SK-N-MC (cell line): ENCODE results near the gene UNK.

Experiments used
- DNase-seq: peaks from one replicate; pipeline ENCODE4 v3.0.0-alpha.2; 2011; ENCODE audit warnings: low read depth, low spot score
- H3K27ac ChIP-seq: fragments of 200-600 bp; sonication (generic); 2 replicates; pipeline ENCODE4 v1.5.1; 2016; ENCODE audit warnings: mixed run types
- H3K36me3 ChIP-seq: fragments of 200-600 bp; sonication (generic); 2 replicates; pipeline ENCODE4 v1.6.1; 2017; ENCODE audit warnings: antibody characterized with exemption, low read length, mixed read lengths; ENCODE audit not compliant: insufficient read depth
- H3K4me3 ChIP-seq: fragments of 200-600 bp; sonication (generic); 2 replicates; pipeline ENCODE4 v1.5.1; 2016
- H3K9ac ChIP-seq: fragments of 200-600 bp; sonication (generic); 2 replicates; pipeline ENCODE4 v1.8.0; 2017; ENCODE audit warnings: mixed run types, mixed read lengths; ENCODE audit not compliant: insufficient read length
- H3K9me3 ChIP-seq: fragments of 200-600 bp; sonication (generic); 2 replicates; pipeline ENCODE4 v1.6.1; 2017; ENCODE audit warnings: low read depth, mild to moderate bottlenecking, antibody characterized with exemption, low read length, moderate library complexity, mixed read lengths
- EZH2 ChIP-seq: fragments of 200-600 bp; sonication (generic); IDR thresholded peaks from one replicate; pipeline ENCODE4 v1.6.1; 2017; ENCODE audit warnings: antibody characterized with exemption
- FOXP2 ChIP-seq: optimal IDR thresholded peaks from 2 replicates; pipeline ENCODE3; 2011; ENCODE audit warnings: mild to moderate bottlenecking, moderate library complexity; ENCODE audit not compliant: insufficient read depth; ENCODE audit errors: extremely low read length, control extremely low read depth
- POLR2AphosphoS5 ChIP-seq: IDR thresholded peaks from 2 replicates; pipeline ENCODE4 v1.6.1; 2012; ENCODE audit warnings: mild to moderate bottlenecking, low read depth, low read length, borderline replicate concordance

The UNK gene

DNA sequence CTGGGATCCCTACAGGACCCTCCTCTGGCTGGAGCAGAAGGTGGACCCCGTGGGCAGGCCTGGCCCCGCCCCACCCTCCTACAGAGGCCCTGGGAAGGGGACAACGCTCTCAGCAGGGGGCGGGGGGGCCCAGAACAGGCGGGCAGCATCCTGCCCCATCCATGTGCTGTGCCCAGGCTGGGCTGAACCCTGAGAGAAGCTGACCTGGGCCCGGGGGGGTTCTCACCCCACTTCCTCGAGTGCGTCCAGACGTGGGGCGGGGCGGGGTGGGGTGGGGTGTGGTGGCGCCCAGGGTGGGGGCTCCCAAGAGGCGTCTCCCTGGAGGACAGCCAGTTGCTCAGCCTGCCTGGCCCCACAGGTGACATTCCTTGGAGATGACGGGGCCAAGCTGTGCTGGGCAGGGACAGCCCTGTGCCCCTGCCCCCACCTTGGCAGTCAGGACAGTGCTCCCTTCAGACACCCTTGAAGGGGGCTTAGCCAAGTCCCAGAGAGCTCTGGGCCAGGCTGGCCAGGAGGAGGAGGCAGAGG, 60.0 kb downstream of the UNK start:
- no peak for DNase-seq
- H3K27ac ChIP-seq = no peak overlapping the region
- no peak overlapping the region for H3K9ac ChIP-seq
- H3K4me3 ChIP-seq = no peak overlapping the region
- no peaks in the 10 kb centered on the region for H3K9me3 ChIP-seq
- no peak for TF ChIP-seq EZH2
- TF ChIP-seq FOXP2 = no peak
- no peak for TF ChIP-seq POLR2AphosphoS5
- H3K36me3 ChIP-seq = peaks cover 13% of the 10 kb centered on the region

- Histone ChIP-seq H3K9ac (no peak overlapping the region), H3K9me3 (no peaks in the 10 kb centered on the region), H3K27ac (0 out of 2 replicates have a peak overlapping the region, but pooled peaks have one; percentile 2), H3K36me3 (peaks cover 13% of the 10 kb centered on the region), H3K4me3 (no peak overlapping the region)
- DNase-seq = no peak
- TF ChIP-seq POLR2AphosphoS5 = 0 out of 2 replicates have a peak, but pooled peaks have one; percentile 17
- TF ChIP-seq EZH2 = no peak
Observed at GRCh38 chr17:75845058-75845711, 60.6 kb downstream of the UNK start.

- no peak overlapping the region for H3K9ac ChIP-seq
- peak overlapping the region; percentile 2; the same call in 1 of the 2 replicates for H3K27ac ChIP-seq
- H3K9me3 ChIP-seq = no peaks in the 10 kb centered on the region
- H3K4me3 ChIP-seq = no peak overlapping the region
- H3K36me3 ChIP-seq = peaks cover 18% of the 10 kb centered on the region
- TF ChIP-seq EZH2 (no peak), POLR2AphosphoS5 (no peak), FOXP2 (no peak)
- DNase-seq = no peak
Observed at GRCh38 chr17:75845933-75846691, 61.5 kb downstream of the UNK start.

DNA sequence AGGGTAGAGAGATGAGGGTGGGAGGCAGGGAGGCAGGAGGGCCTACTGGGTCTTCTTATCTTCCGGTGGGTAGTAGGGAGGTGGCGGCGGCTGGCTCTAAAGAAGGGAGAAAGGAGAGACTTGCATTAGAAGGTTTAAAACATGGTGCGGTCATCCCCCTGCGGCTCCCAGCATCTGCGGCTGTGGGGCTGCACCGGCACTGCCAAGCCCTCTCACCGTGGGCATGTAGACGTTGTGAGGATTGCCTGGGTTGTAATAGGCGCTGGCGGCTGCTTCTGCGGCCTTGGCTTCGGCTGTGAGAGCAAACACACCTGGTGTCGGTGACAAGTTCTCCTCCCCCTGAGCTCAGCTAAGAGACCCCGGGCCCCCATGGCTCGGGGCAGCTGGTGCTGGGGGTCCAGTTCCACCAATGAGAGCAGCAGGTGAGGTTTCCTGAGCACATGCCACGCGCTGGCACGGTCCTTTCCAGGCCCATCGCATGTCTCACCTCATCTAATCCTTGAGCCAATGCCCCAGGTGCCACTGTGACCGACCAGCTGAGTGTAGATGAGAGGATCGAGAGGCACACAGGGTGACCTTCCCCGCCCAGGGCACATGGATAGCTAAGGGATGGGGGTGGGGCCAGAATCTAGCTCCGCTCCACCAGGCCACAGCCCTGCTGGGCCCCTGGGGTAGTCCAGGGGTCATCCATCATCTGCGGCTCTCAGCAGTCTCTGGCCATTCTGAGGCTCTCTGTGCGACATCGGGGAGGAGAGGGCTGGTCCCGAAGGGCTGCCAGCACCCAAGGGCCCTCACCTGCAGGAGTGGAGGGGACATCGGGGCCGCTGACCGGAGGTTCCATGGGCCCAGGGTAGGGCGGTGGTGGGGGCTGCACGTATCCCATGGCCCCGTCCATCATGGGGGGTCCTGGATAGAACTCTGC, 62.3 kb downstream of the UNK start:
- Histone ChIP-seq H3K36me3 (peaks cover 22% of the 10 kb centered on the region), H3K9ac (no peak overlapping the region), H3K4me3 (no peak overlapping the region), H3K27ac (no peak overlapping the region), H3K9me3 (no peaks in the 10 kb centered on the region)
- DNase-seq = no peak
- no peak for TF ChIP-seq POLR2AphosphoS5
- no peak for TF ChIP-seq FOXP2
- TF ChIP-seq EZH2 = no peak

DNA sequence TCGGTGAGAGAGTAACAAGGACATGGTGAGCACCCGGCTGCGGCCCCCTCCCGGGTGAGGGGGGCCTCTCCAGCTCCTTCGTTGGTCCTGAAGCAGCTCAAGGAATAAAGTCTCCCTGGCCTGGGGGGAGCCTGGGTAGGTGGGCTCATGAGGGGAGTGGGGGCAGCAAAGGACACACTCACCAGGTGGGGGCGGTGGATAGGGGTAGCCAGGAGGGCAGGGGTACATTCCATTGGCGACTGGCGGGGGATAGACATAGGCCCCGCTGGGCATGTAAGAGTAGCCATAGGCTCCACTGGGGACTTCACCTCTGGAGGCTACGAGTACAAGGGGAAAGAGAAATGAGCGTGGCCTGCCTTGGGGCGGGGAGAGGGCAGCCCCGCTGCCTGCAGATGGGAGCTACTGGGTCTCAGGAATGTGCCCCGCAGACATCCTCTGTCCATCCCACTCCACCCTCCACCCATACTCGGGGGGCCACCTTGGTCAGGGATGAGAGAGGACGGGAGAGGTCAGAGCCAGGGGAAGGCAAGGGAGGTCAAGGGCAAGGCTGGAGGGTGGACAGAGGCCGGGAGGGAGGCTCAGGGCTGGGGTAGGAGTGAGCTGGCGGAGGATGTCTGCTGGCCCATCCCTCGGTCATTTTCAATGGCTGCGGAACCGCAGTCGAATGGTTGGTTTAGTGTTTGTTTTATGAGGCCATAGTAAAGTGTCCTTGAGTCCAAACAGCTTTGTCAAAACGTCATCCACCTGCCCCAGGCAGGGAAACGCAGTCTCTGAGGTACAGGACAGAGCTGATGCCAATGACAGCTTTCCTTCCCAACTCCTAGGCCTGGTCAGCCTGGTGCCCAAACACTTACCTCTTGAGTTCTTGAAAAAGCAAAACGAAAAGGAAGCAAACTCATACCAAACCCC, 63.3 kb downstream of the UNK start:
- no peak overlapping the region for H3K27ac ChIP-seq
- no peak overlapping the region for H3K4me3 ChIP-seq
- H3K9me3 ChIP-seq = no peaks in the 10 kb centered on the region
- no peak overlapping the region for H3K9ac ChIP-seq
- H3K36me3 ChIP-seq = peaks cover 22% of the 10 kb centered on the region
- TF ChIP-seq EZH2 (no peak), POLR2AphosphoS5 (no peak), FOXP2 (no peak)
- no peak for DNase-seq

- Histone ChIP-seq H3K9me3 (no peaks in the 10 kb centered on the region), H3K36me3 (peaks cover 22% of the 10 kb centered on the region), H3K9ac (no peak overlapping the region), H3K4me3 (no peak overlapping the region), H3K27ac (no peak overlapping the region)
- TF ChIP-seq FOXP2 = no peak
- no peak for TF ChIP-seq EZH2
- TF ChIP-seq POLR2AphosphoS5 = no peak
- DNase-seq = no peak
Observed at GRCh38 chr17:75848523-75849278, 64.1 kb downstream of the UNK start.

DNA sequence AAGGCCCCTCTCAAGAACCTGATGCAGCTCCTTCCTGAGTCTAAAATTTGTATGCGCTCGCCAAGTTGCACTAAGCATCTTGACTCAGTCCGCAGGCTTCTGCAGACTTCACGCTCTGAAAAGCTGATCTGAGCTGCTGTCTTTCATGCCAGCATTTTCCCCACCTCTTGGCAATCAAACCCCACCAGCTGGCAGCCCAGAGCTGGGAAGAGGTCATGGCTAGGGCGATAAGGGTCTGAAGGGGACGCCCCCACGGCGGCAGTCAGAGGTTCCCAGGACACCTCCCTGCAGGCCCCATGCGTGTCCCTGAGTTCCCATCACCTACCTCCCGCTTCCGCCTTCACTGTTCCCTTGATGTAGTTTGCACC, 64.7 kb downstream of the UNK start:
- DNase-seq = no peak
- no peaks in the 10 kb centered on the region for H3K9me3 ChIP-seq
- H3K9ac ChIP-seq = no peak overlapping the region
- TF ChIP-seq FOXP2 = no peak
- no peak for TF ChIP-seq POLR2AphosphoS5
- TF ChIP-seq EZH2 = no peak
- no peak overlapping the region for H3K4me3 ChIP-seq
- H3K27ac ChIP-seq = no peak overlapping the region
- H3K36me3 ChIP-seq = peaks cover 22% of the 10 kb centered on the region

- H3K4me3 ChIP-seq = no peak overlapping the region
- peaks cover 22% of the 10 kb centered on the region for H3K36me3 ChIP-seq
- no peaks in the 10 kb centered on the region for H3K9me3 ChIP-seq
- no peak for DNase-seq
- H3K9ac ChIP-seq = no peak overlapping the region
- no peak for TF ChIP-seq FOXP2
- TF ChIP-seq EZH2 = no peak
- no peak for TF ChIP-seq POLR2AphosphoS5
- no peak overlapping the region for H3K27ac ChIP-seq
Observed at GRCh38 chr17:75849724-75850123, 65.1 kb downstream of the UNK start.
